Karpas-422 (cell line): Measurements from ENCODE around the gene SECISBP2L. TPM values are rescaled to one million over a fixed set of nuclear protein-coding genes. Genes with fewer than 3 reads are reported as not detected.

Experiments
- DNase-seq: peaks from one replicate; pipeline ENCODE4 v3.0.0-alpha.2; 2015
- H2AFZ ChIP-seq: fragments of 200-600 bp; sonication (generic); 2 replicates; pipeline ENCODE4 v1.6.1; 2014; ENCODE audit warnings: antibody characterized with exemption, low read length, mixed read lengths
- H3K27ac ChIP-seq: fragments of 200-600 bp; sonication (generic); 2 replicates; pipeline ENCODE4 v1.5.1; 2014; ENCODE audit warnings: mild to moderate bottlenecking, low read length, moderate library complexity
- H3K27me3 ChIP-seq: fragments of 200-600 bp; sonication (generic); 2 replicates; pipeline ENCODE4 v1.6.1; 2014; ENCODE audit warnings: low read length, mixed read lengths
- H3K36me3 ChIP-seq: fragments of 200-600 bp; sonication (generic); 2 replicates; pipeline ENCODE4 v1.6.1; 2014; ENCODE audit warnings: low read length, mixed read lengths; ENCODE audit not compliant: insufficient read depth
- H3K4me1 ChIP-seq: fragments of 200-600 bp; sonication (generic); 2 replicates; pipeline ENCODE4 v1.6.1; 2014; ENCODE audit warnings: mild to moderate bottlenecking, low read length, mixed read lengths
- H3K4me2 ChIP-seq: fragments of 200-600 bp; sonication (generic); 2 replicates; pipeline ENCODE4 v1.6.1; 2014; ENCODE audit warnings: low read length, low read depth, mild to moderate bottlenecking; ENCODE audit not compliant: poor library complexity, severe bottlenecking
- H3K4me3 ChIP-seq: fragments of 200-600 bp; sonication (generic); 2 replicates; pipeline ENCODE4 v1.5.1; 2014; ENCODE audit warnings: mild to moderate bottlenecking, antibody characterized with exemption, low read length, mixed read lengths
- H3K79me2 ChIP-seq: fragments of 200-600 bp; sonication (generic); 2 replicates; pipeline ENCODE4 v1.6.1; 2014; ENCODE audit warnings: mild to moderate bottlenecking, low read length, mixed read lengths
- H3K9ac ChIP-seq: fragments of 200-600 bp; sonication (generic); 2 replicates; pipeline ENCODE4 v1.6.0; 2014; ENCODE audit warnings: low read length
- H3K9me2 ChIP-seq: fragments of 200-600 bp; sonication (generic), shearing (Covaris generic); replicated peaks from 2 replicates; pipeline ENCODE4 v1.6.0; 2014; ENCODE audit warnings: mild to moderate bottlenecking, low read length, moderate library complexity; ENCODE audit not compliant: insufficient read depth
- H3K9me3 ChIP-seq: fragments of 300-700, 200-600 bp; sonication (generic); 2 replicates; pipeline ENCODE4 v1.6.1; 2014; ENCODE audit warnings: low read length, mixed read lengths
- H4K20me1 ChIP-seq: fragments of 200-600 bp; sonication (generic); 2 replicates; pipeline ENCODE4 v1.6.1; 2014; ENCODE audit warnings: mild to moderate bottlenecking, antibody characterized with exemption, low read length, low read depth; ENCODE audit not compliant: insufficient read depth
- total RNA-seq: library from RNA; depleted of rRNA; stranded (reverse); fragments of >200 nt; shearing (Covaris generic); gene quantifications from 2 replicates; pipeline ENCODE4 v1.2.3, GENCODE V29; 2014; ENCODE audit warnings: low replicate concordance

SECISBP2L gene
- total RNA-seq, 1 experiment from 2014 or later: 28.7 TPM

DNA sequence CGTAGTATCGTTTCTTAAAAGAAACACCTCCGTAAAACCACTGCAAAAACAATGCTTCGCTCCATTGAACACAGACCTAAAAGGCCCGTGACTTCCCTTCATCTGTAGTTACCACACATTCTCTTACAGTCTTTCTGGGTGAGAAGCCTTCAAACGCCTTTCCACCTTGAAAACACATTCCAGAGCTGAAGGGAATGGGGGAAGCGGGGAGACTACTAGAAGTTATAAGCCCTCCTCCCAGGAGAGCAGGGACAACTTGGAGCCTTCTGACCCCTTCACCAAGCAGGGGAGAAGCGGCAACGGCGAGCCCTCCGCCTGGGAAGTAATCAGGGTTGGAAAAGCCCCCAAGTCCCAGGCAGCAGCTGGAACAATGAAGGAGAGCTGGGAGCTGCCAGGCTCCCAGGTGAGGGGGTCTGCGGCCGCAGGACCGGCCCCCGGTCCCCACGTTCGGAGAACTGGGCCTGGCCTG is 461 bp downstream of the SECISBP2L start:
- Histone ChIP-seq H3K4me3 (peak overlapping the region; percentile 94), H3K27ac (peak overlapping the region; percentile 42; the same call in 1 of the 2 replicates), H3K9me3 (no peaks in the 10 kb centered on the region), H3K4me1 (peaks cover 28% of the 10 kb centered on the region), H3K27me3 (no peaks in the 10 kb centered on the region), H3K79me2 (peaks cover 44% of the 10 kb centered on the region), H3K9me2 (no peaks in the 10 kb centered on the region), H3K4me2 (peak overlapping the region; percentile 84), H2AFZ (peak overlapping the region; percentile 74; the same call in 1 of the 2 replicates), H4K20me1 (peaks cover 6% of the 10 kb centered on the region; the same call in 1 of the 2 replicates), H3K36me3 (no peaks in the 10 kb centered on the region), H3K9ac (peak overlapping the region; percentile 87)
- DNase-seq: peak; percentile 70

DNA sequence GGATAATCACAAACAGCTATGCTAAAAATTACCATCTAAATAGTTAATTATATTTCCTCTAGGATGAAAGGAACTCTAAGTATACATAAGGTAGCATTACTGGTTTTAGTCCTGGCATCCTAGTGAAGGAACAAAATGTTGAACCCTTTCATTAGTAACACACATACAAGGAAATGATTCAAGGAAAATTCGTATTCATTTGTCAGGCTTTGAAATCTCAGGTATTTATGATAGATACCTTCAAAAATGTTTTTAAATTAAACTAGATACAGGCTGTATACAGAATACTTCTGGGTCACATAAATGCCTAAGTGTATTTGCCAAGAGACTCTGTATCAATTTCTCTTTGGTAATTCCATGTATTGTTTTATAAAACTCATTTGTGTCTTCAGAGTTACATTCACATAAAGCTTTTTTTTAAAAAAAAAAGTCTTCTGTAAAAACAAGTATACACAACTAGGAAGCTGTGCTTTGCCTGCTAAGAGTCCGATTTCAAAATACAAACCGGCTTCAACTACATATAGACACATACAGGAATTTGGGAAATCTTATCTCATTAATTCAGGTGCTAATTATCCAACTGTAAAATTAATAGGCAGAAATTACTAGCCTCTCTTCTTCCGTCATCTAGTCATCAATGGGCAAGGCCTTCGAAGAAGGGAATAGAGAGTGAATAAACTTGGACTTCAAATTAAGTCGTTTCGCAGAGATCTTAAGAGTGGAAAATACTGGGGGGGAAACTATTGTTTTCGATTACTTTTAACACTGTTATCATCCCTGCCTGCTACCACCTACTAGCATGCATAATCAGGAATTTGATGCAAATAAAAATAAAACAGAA is 1.3 kb downstream of the SECISBP2L start:
- peaks cover 48% of the 10 kb centered on the region for H3K79me2 ChIP-seq
- H3K4me1 ChIP-seq: peaks cover 28% of the 10 kb centered on the region
- peak overlapping the region; percentile 87 for H3K9ac ChIP-seq
- H3K9me2 ChIP-seq: no peaks in the 10 kb centered on the region
- H3K4me3 ChIP-seq: peak overlapping the region; percentile 94
- no peaks in the 10 kb centered on the region for H3K36me3 ChIP-seq
- H3K4me2 ChIP-seq: peak overlapping the region; percentile 84
- H3K9me3 ChIP-seq: no peaks in the 10 kb centered on the region
- no peaks in the 10 kb centered on the region for H3K27me3 ChIP-seq
- 0 out of 2 replicates have a peak overlapping the region, but pooled peaks have one; percentile 42 for H3K27ac ChIP-seq
- DNase-seq: no peak
- 0 out of 2 replicates have a peak overlapping the region, but pooled peaks have one; percentile 74 for H2AFZ ChIP-seq
- H4K20me1 ChIP-seq: peaks cover 6% of the 10 kb centered on the region; the same call in 1 of the 2 replicates

DNA sequence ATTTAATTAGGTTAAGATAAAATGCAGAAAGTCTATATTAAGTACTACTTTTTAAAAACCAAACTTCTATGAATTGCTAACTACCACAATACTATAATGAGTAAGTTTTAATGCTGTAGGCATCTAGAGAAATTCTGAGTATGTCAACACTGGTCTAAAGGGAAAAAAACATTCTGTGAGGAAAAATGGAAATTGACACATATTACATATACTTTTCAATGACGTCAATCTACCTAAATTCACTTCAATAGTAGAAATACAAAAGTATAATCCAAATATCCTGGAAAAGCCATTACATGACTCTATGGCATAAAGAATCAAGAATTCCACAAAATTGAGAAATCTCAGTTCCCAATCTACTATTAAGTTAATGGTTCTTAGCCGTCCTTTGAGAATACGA is 2.2 kb downstream of the SECISBP2L start:
- H3K27ac ChIP-seq: no peak overlapping the region
- no peak for DNase-seq
- H4K20me1 ChIP-seq: peaks cover 6% of the 10 kb centered on the region; the same call in 1 of the 2 replicates
- no peaks in the 10 kb centered on the region for H3K9me3 ChIP-seq
- H3K27me3 ChIP-seq: no peaks in the 10 kb centered on the region
- H3K79me2 ChIP-seq: peaks cover 49% of the 10 kb centered on the region
- H3K9ac ChIP-seq: no peak overlapping the region
- H3K4me1 ChIP-seq: peaks cover 28% of the 10 kb centered on the region
- no peaks in the 10 kb centered on the region for H3K36me3 ChIP-seq
- no peak overlapping the region for H2AFZ ChIP-seq
- no peak overlapping the region for H3K4me3 ChIP-seq
- peak overlapping the region; percentile 84 for H3K4me2 ChIP-seq
- H3K9me2 ChIP-seq: no peaks in the 10 kb centered on the region

DNA sequence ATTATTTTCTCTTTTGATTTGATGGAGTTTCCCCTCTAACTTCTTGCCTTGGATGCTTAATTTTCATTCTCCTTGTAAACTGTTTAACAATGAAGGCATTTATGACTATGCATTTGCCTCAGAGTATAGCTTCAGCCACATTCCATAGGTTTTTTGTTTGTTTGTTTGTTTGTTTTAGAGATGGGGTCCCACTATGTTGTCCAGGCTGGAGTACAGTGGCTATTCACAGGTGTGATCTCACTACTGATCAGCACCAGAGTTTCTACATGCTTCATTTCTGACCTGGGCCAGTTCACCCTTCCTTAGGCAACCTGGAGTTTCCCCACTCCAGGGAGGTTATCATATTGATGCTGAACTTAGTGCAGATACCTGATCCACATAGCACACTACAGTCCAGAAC is 4.1 kb downstream of the SECISBP2L start:
- Histone ChIP-seq H3K79me2 (peaks cover 57% of the 10 kb centered on the region), H3K4me1 (peaks cover 22% of the 10 kb centered on the region), H3K4me2 (no peak overlapping the region), H3K36me3 (no peaks in the 10 kb centered on the region), H3K9me3 (no peaks in the 10 kb centered on the region), H3K9ac (no peak overlapping the region), H4K20me1 (peaks cover 6% of the 10 kb centered on the region; the same call in 1 of the 2 replicates), H3K4me3 (no peak overlapping the region), H2AFZ (no peak overlapping the region), H3K27ac (no peak overlapping the region), H3K27me3 (no peaks in the 10 kb centered on the region), H3K9me2 (no peaks in the 10 kb centered on the region)
- no peak for DNase-seq

DNA sequence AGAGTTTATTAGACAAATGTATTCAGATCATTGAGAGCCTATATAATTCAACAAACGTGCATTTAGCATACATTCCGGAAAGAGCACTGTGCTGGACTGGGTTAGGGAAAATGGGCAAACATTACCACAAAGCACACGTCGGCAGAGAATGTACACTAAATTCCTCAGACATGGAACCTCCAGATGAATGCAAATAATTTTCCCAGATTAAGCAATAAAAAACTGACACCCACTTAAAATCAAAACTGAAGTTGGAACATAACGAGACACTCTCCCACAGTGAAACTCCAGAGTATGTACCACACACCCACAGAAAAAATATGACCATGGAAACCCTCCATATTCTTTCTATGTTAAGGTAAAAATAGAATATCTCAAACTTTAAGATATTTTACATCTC is 4.8 kb downstream of the SECISBP2L start:
- Histone ChIP-seq H4K20me1 (peaks cover 6% of the 10 kb centered on the region; the same call in 1 of the 2 replicates), H3K79me2 (peaks cover 58% of the 10 kb centered on the region), H3K27ac (no peak overlapping the region), H3K9ac (no peak overlapping the region), H3K36me3 (no peaks in the 10 kb centered on the region), H3K4me1 (peaks cover 16% of the 10 kb centered on the region), H3K9me2 (no peaks in the 10 kb centered on the region), H3K9me3 (no peaks in the 10 kb centered on the region), H3K4me2 (no peak overlapping the region), H3K4me3 (no peak overlapping the region), H2AFZ (no peak overlapping the region), H3K27me3 (no peaks in the 10 kb centered on the region)
- DNase-seq: no peak

DNA sequence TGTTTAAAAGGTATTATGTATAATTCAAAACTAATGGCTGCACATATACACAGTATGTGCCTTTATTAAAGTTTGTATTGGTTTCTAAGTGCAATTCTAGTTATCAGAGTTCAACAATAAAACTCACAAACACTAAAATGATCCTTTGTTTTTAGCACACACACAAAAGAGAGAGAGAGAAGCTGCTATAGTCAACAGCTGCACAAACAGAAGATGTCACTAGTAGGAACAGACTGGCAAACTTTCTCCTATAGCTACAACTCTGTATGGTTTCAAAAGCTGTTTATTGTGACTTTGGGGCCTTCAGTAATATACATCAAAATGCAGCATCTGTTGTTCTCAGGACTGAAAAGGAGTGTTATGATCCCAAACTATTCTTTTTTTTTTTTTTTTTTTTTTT is 6.1 kb downstream of the SECISBP2L start:
- Histone ChIP-seq H3K27ac (no peak overlapping the region), H3K9me2 (no peaks in the 10 kb centered on the region), H3K79me2 (peaks cover 56% of the 10 kb centered on the region), H3K4me1 (peaks cover 13% of the 10 kb centered on the region), H3K4me2 (no peak overlapping the region), H3K9ac (no peak overlapping the region), H4K20me1 (peaks cover 6% of the 10 kb centered on the region; the same call in 1 of the 2 replicates), H3K4me3 (no peak overlapping the region), H3K27me3 (no peaks in the 10 kb centered on the region), H3K9me3 (no peaks in the 10 kb centered on the region), H2AFZ (no peak overlapping the region), H3K36me3 (no peaks in the 10 kb centered on the region; the same call in 1 of the 2 replicates)
- DNase-seq: no peak

DNA sequence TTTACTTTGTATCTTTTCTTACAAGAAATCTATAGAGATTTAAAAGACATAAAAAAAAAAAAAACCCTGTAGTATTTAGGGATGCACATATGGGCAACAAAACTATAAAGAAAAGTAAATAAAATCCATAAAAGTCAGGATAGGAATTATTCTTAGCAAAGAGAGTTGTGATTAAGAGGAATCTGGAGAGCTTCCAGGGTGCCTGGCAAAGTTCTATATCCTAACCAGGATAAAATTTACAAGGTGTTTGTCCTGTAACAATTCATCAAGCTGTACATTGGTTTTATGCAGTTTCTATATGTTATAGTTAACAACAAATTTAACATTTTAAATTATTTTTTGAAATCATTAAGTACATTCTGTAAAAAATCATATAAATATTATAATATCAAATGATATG is 7.9 kb downstream of the SECISBP2L start:
- Histone ChIP-seq H3K4me1 (no peaks in the 10 kb centered on the region), H3K9me2 (no peaks in the 10 kb centered on the region), H4K20me1 (no peaks in the 10 kb centered on the region; the same call in 1 of the 2 replicates), H3K4me3 (no peak overlapping the region), H3K9me3 (no peaks in the 10 kb centered on the region), H3K9ac (no peak overlapping the region), H3K4me2 (no peak overlapping the region), H3K27ac (no peak overlapping the region), H3K36me3 (no peaks in the 10 kb centered on the region; the same call in 1 of the 2 replicates), H2AFZ (no peak overlapping the region), H3K27me3 (no peaks in the 10 kb centered on the region), H3K79me2 (peaks cover 42% of the 10 kb centered on the region)
- no peak for DNase-seq

DNA sequence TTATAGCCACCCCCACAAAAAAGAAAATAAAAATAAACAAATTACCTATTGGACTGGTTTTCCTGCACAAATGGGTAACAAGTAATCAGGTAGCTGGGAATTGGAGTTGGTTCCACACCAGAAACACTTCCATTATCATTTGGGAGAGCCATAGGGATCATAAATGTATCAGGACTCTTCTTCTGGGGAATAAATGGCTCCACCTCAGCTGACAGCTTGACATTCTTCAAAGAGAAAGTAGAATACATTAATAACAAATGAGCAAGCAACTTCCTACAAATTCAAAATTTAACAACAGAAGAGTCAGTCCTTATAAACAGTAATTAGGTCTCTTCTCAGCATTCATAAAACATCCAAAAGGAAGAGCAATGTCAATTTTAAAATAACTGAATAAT is 8.7 kb downstream of the SECISBP2L start:
- H3K9me3 ChIP-seq: no peaks in the 10 kb centered on the region
- H3K4me3 ChIP-seq: no peak overlapping the region
- no peaks in the 10 kb centered on the region; the same call in 1 of the 2 replicates for H3K36me3 ChIP-seq
- H2AFZ ChIP-seq: no peak overlapping the region
- no peak overlapping the region for H3K9ac ChIP-seq
- no peak overlapping the region for H3K4me2 ChIP-seq
- peaks cover 40% of the 10 kb centered on the region for H3K79me2 ChIP-seq
- no peak for DNase-seq
- no peaks in the 10 kb centered on the region for H3K27me3 ChIP-seq
- H4K20me1 ChIP-seq: no peaks in the 10 kb centered on the region; the same call in 1 of the 2 replicates
- no peaks in the 10 kb centered on the region for H3K4me1 ChIP-seq
- H3K9me2 ChIP-seq: no peaks in the 10 kb centered on the region
- no peak overlapping the region for H3K27ac ChIP-seq
